CD4-positive, CD25-positive, alpha-beta regulatory T cell (primary cell): Measurements from ENCODE around the gene CACNB3. TPM values are rescaled to one million over a fixed set of nuclear protein-coding genes. Genes with fewer than 3 reads are reported as not detected.
A peak's percentile ranks its signal among the peaks of the same experiment; 100 is the strongest.
"Not testable (repeated sequence)": the region's sequence is repeated elsewhere in the genome, so short reads cannot be mapped to it uniquely, and the experiment has no call there.

Experiments
- ATAC-seq, 2 donors: fragments of 150-1000 bp; cut with Tn5 transposase; one replicate each; pipeline ENCODE4 v1.10.0; 2021; ENCODE audit warnings: low read depth in 2 of 2, moderate number of reproducible peaks in 2 of 2, moderate library complexity in 1 of 2
- DNase-seq, 3 donors: peaks; one replicate each; pipeline versions ENCODE4 v3.0.0 to v3.0.0-alpha.2; 2012 to 2022; ENCODE audit warnings: mixed read lengths in 1 of 3
- H3K27ac ChIP-seq: one replicate; pipeline ENCODE4 v1.7.0; 2013; ENCODE audit warnings: mild to moderate bottlenecking, low read length; ENCODE audit not compliant: insufficient read depth, poor library complexity, severe bottlenecking
- H3K27me3 ChIP-seq: one replicate; pipeline ENCODE4 v1.7.0; 2013; ENCODE audit warnings: low read length; ENCODE audit not compliant: control insufficient read depth, insufficient read depth
- H3K36me3 ChIP-seq: one replicate; pipeline ENCODE4 v1.7.0; 2013; ENCODE audit warnings: mild to moderate bottlenecking, low read length, moderate library complexity; ENCODE audit not compliant: control insufficient read depth, insufficient read depth
- H3K4me1 ChIP-seq: 2 replicates; pipeline ENCODE4 v1.7.0; 2013; ENCODE audit warnings: mild to moderate bottlenecking, low read length; ENCODE audit not compliant: insufficient read depth, control insufficient read depth, poor library complexity, severe bottlenecking
- H3K4me3 ChIP-seq: one replicate; pipeline ENCODE4 v1.7.0; 2013; ENCODE audit warnings: low read depth, mild to moderate bottlenecking, low read length, moderate library complexity
- H3K9me3 ChIP-seq, 2 experiments: 1 replicate in 1 of 2; 2 replicates in 1 of 2; pipeline ENCODE4 v1.7.0; 2013; ENCODE audit warnings: low read length in 2 of 2, mild to moderate bottlenecking in 1 of 2, moderate library complexity in 1 of 2; ENCODE audit not compliant: control insufficient read depth in 2 of 2
- H3K27ac Mint-ChIP-seq, 3 donors: one replicate each; pipeline ENCODE4 v1.8.0; 2020 to 2022; ENCODE audit warnings: mild to moderate bottlenecking in 3 of 3, mixed read lengths in 3 of 3, moderate library complexity in 2 of 3
- H3K27me3 Mint-ChIP-seq: one replicate; pipeline ENCODE4 v1.8.0; 2022; ENCODE audit warnings: mild to moderate bottlenecking, mixed read lengths
- H3K36me3 Mint-ChIP-seq: one replicate; pipeline ENCODE4 v1.8.0; 2020; ENCODE audit warnings: mixed read lengths
- H3K4me1 Mint-ChIP-seq, 4 donors: one replicate each; pipeline ENCODE4 v1.8.0; 2020 to 2022; ENCODE audit warnings: mixed read lengths in 4 of 4, mild to moderate bottlenecking in 1 of 4
- H3K4me3 Mint-ChIP-seq, 4 donors: one replicate each; pipeline ENCODE4 v1.8.0; 2020 to 2022; ENCODE audit warnings: mild to moderate bottlenecking in 4 of 4, mixed read lengths in 4 of 4, moderate library complexity in 3 of 4
- H3K9me3 Mint-ChIP-seq, 7 donors: one replicate each; pipeline ENCODE4 v1.8.0; 2020 to 2022; ENCODE audit warnings: mixed read lengths in 7 of 7, mild to moderate bottlenecking in 3 of 7, moderate library complexity in 2 of 7
- polyA plus RNA-seq, 4 donors: library from polyadenylated mRNA; unstranded; fragments of 300-500 nt; fragmentation: Illumina TruSeq; gene quantifications; one replicate each; pipeline ENCODE4 v1.2.3, GENCODE V29; 2021
- total RNA-seq: library from RNA; stranded (reverse); gene quantifications from one replicate; pipeline ENCODE4 v1.2.3, GENCODE V29; 2022

Gene CACNB3
- total and polyA plus RNA-seq, 5 donors from 2014 or later, result 0.32 to 9.1 (median 1.3) TPM

- no peaks in the 10 kb centered on the region for H3K27me3 ChIP-seq
- H3K4me3 Mint-ChIP-seq, result no peak overlapping the region
- H3K9me3 Mint-ChIP-seq, result no peaks in the 10 kb centered on the region
- H3K4me1 ChIP-seq, result peaks cover 9% of the 10 kb centered on the region
- no peaks in the 10 kb centered on the region for H3K36me3 Mint-ChIP-seq
- no peaks in the 10 kb centered on the region for H3K9me3 ChIP-seq
- ATAC-seq (no peak), DNase-seq (no peak)
- no peaks in the 10 kb centered on the region for H3K36me3 ChIP-seq
- no peaks in the 10 kb centered on the region for H3K27me3 Mint-ChIP-seq
- no peak overlapping the region for H3K27ac Mint-ChIP-seq
- H3K4me1 Mint-ChIP-seq, result peaks cover 4 to 16% (median 12%) of the 10 kb centered on the region in 4 donors
- H3K4me3 ChIP-seq, result no peak overlapping the region
- no peak overlapping the region for H3K27ac ChIP-seq
Observed at GRCh38 chr12:48856379-48856778, 38.1 kb downstream of the CACNB3 start.

- Mint-ChIP-seq H3K36me3 (no peaks in the 10 kb centered on the region), H3K27ac (no peak overlapping the region), H3K27me3 (peaks cover 5% of the 10 kb centered on the region), H3K4me1 (peaks cover 4 to 10% (median 6%) of the 10 kb centered on the region in 4 donors), H3K9me3 (no peaks in the 10 kb centered on the region), H3K4me3 (no peak overlapping the region)
- DNase-seq (no peak), ATAC-seq (no peak)
- peaks cover 6% of the 10 kb centered on the region for H3K4me1 ChIP-seq
- no peaks in the 10 kb centered on the region for H3K27me3 ChIP-seq
- H3K4me3 ChIP-seq, result no peak overlapping the region
- no peaks in the 10 kb centered on the region for H3K36me3 ChIP-seq
- no peaks in the 10 kb centered on the region for H3K9me3 ChIP-seq
- no peak overlapping the region for H3K27ac ChIP-seq
Observed at GRCh38 chr12:48857278-48857994, 39.1 kb downstream of the CACNB3 start.

DNA sequence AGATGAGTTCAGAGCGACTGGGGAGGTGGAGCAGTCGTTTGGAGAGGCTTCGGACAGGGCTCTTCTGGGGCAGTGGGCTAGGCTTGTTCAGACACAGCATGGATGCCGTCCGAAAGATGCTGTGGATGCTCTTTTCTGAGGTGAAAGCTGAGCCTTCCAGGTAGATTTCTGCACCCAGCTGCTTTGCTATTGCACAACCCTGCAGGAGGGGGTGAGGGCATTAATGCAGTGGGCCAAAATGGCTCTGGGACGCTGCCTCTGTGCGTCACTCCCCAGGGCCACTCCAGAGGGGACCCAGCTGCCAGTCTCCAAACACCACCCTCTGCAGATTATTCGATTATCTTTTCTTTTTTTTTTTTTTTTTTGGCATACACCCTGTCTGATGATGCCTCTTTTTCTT, 39.7 kb downstream of the CACNB3 start:
- H3K27ac ChIP-seq, result no peak overlapping the region
- H3K36me3 ChIP-seq, result no peaks in the 10 kb centered on the region
- no peaks in the 10 kb centered on the region for H3K36me3 Mint-ChIP-seq
- H3K4me3 ChIP-seq, result no peak overlapping the region
- no peaks in the 10 kb centered on the region for H3K9me3 ChIP-seq
- DNase-seq (no peak), ATAC-seq (no peak)
- peaks cover under 1% of the 10 kb centered on the region for H3K4me1 ChIP-seq
- H3K27me3 ChIP-seq, result peaks cover 2% of the 10 kb centered on the region
- peaks cover 1 to 4% (median 3%) of the 10 kb centered on the region in 4 donors for H3K4me1 Mint-ChIP-seq
- no peak overlapping the region for H3K27ac Mint-ChIP-seq
- H3K4me3 Mint-ChIP-seq, result no peak overlapping the region
- peaks cover 9% of the 10 kb centered on the region for H3K27me3 Mint-ChIP-seq
- H3K9me3 Mint-ChIP-seq, result no peaks in the 10 kb centered on the region

- no peak overlapping the region for H3K27ac Mint-ChIP-seq
- no peaks in the 10 kb centered on the region for H3K36me3 ChIP-seq
- DNase-seq (no peak), ATAC-seq (no peak)
- no peaks in the 10 kb centered on the region for H3K9me3 ChIP-seq
- no peak overlapping the region for H3K4me3 ChIP-seq
- no peak overlapping the region for H3K27ac ChIP-seq
- H3K9me3 Mint-ChIP-seq, result no peaks in the 10 kb centered on the region
- peaks cover 0 to 14% (median 5%) of the 10 kb centered on the region in 4 donors for H3K4me1 Mint-ChIP-seq
- no peaks in the 10 kb centered on the region for H3K36me3 Mint-ChIP-seq
- H3K27me3 Mint-ChIP-seq, result peaks cover 21% of the 10 kb centered on the region
- peaks cover under 1% of the 10 kb centered on the region for H3K4me1 ChIP-seq
- peaks cover 10% of the 10 kb centered on the region for H3K27me3 ChIP-seq
- no peak overlapping the region for H3K4me3 Mint-ChIP-seq
Observed at GRCh38 chr12:48859607-48860006, 41.3 kb downstream of the CACNB3 start.

DNA sequence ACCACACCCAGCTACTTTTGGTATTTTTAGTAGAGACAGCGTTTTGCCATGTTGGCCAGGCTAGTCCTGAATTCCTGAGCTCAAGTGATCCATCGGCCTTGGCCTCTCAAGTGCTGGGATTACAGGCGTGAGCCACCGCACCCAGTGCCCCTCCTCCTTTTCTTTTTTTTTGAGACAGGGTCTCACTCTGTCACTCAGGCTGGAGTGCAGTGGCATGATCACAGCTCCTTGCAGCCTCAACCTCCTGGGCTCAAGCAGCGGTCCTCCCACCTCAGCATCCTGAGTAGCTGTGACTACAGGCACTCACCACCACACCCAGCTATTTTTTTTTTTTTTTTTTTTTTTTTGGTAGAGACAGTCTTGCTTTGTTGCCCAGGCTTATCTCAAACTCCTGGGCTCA, 41.9 kb downstream of the CACNB3 start:
- H3K4me1 ChIP-seq, H3K36me3 Mint-ChIP-seq, ATAC-seq, H3K4me3 Mint-ChIP-seq, DNase-seq, H3K4me3 ChIP-seq, H3K27ac Mint-ChIP-seq, H3K27ac ChIP-seq, H3K9me3 ChIP-seq, H3K9me3 Mint-ChIP-seq, H3K36me3 ChIP-seq: not testable (repeated sequence)
- peaks cover 10% of the 10 kb centered on the region for H3K27me3 ChIP-seq
- Mint-ChIP-seq H3K4me1 (peaks cover 0 to 20% (median 11%) of the 10 kb centered on the region in 4 donors), H3K27me3 (peaks cover 25% of the 10 kb centered on the region)

DNA sequence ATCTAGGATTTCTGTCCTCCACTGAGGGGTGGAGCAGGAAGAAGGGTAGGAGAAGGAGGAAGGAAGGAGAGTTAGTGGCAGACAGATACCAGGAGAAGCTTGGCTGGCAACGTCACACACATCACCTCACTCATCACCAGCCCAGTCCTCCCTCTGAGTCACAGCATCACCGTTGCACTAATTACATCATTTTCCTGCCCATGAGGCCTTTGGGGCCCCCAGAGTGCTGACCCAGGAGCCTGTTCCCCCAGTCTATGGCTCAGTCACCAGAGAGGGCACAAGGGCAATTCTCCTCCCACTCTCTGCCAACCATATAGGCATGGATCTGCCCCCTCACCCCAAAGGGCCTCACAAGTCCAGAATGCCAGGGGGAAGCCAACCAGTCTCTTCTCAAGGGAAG, 42.8 kb downstream of the CACNB3 start:
- H3K9me3 Mint-ChIP-seq, result no peaks in the 10 kb centered on the region
- Histone ChIP-seq H3K27me3 (peaks cover 10% of the 10 kb centered on the region), H3K4me3 (no peak overlapping the region), H3K9me3 (no peaks in the 10 kb centered on the region), H3K27ac (no peak overlapping the region), H3K4me1 (peaks cover 9% of the 10 kb centered on the region), H3K36me3 (no peaks in the 10 kb centered on the region)
- DNase-seq, result no peak
- ATAC-seq, result no peak
- H3K36me3 Mint-ChIP-seq, result no peaks in the 10 kb centered on the region
- no peak overlapping the region for H3K27ac Mint-ChIP-seq
- H3K4me3 Mint-ChIP-seq, result no peak overlapping the region
- peaks cover 27% of the 10 kb centered on the region for H3K27me3 Mint-ChIP-seq
- peaks cover 5 to 28% (median 17%) of the 10 kb centered on the region in 4 donors for H3K4me1 Mint-ChIP-seq

DNA sequence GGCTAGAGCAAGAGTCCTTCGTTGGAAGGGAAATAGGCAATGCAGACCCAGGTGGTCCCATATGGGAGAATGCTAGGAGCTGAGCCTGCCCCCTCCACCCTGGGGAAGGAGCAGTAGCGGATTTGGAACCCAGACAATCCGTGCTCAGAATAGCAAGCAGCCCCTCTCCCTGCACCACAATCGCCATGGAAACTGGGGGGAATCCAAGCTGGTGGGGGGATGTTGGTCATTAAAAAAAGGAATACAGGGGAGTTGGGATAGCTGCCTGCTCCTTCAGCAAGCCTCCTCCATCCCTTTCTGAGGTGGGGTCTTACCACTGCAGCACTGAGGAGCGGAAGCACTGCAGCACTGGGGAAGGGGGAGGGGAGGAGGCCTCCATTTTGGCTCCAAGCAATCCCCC, 44.5 kb downstream of the CACNB3 start:
- Histone ChIP-seq H3K36me3 (no peaks in the 10 kb centered on the region), H3K9me3 (no peaks in the 10 kb centered on the region), H3K27ac (no peak overlapping the region), H3K4me1 (peaks cover 9% of the 10 kb centered on the region), H3K4me3 (no peak overlapping the region), H3K27me3 (peaks cover 10% of the 10 kb centered on the region)
- no peaks in the 10 kb centered on the region for H3K9me3 Mint-ChIP-seq
- no peak overlapping the region for H3K27ac Mint-ChIP-seq
- peaks cover 27% of the 10 kb centered on the region for H3K27me3 Mint-ChIP-seq
- H3K36me3 Mint-ChIP-seq, result no peaks in the 10 kb centered on the region
- no peak overlapping the region for H3K4me3 Mint-ChIP-seq
- DNase-seq (no peak), ATAC-seq (no peak)
- peaks cover 5 to 30% (median 17%) of the 10 kb centered on the region in 4 donors for H3K4me1 Mint-ChIP-seq

DNA sequence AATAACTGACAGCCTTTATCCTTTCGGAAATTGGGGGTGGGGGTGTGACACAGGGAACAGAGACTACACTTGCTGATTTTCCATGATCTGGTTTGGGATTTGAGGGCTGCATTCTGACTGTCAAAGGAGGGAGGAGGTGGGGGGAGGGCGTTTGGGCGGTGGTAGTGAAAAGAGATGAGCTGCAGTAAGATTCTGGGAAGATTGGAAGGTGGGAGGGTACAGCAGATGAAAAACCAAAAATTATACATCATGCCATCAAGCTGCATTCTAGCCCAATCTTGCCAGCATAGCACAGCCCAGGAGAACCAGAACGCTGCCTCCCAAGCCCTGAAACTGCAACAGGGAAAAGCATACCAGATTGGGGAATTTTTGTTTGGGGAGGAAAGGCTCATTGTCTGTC, 45.0 kb downstream of the CACNB3 start:
- Mint-ChIP-seq H3K4me3 (peak overlapping the region in 2 of 4 donors; percentile 61 to 78), H3K4me1 (peaks cover 5 to 30% (median 17%) of the 10 kb centered on the region in 4 donors)

More for the DNA sequence above, 45.0 kb downstream of the CACNB3 start:
- no peak overlapping the region for H3K4me3 ChIP-seq
- H3K9me3 ChIP-seq, result no peaks in the 10 kb centered on the region
- DNase-seq, result no peak
- no peak overlapping the region for H3K27ac ChIP-seq
- ATAC-seq, result no peak
- H3K27me3 ChIP-seq, result peaks cover 10% of the 10 kb centered on the region
- H3K9me3 Mint-ChIP-seq, result no peaks in the 10 kb centered on the region
- H3K36me3 ChIP-seq, result no peaks in the 10 kb centered on the region
- H3K36me3 Mint-ChIP-seq, result no peaks in the 10 kb centered on the region
- peaks cover 9% of the 10 kb centered on the region for H3K4me1 ChIP-seq
- peaks cover 27% of the 10 kb centered on the region for H3K27me3 Mint-ChIP-seq
- peak overlapping the region in 1 of 3 donors; percentile 32 for H3K27ac Mint-ChIP-seq
